HepG2 (cell line): ENCODE results near the gene MACROD2. TPM values are rescaled to one million over a fixed set of nuclear protein-coding genes. Genes with fewer than 3 reads are reported as not detected.

ENCODE experiments used
- ATAC-seq: fragments of 200-7000 bp; cut with Tn5 transposase; 3 replicates; pipeline ENCODE4 v1.9.1; 2020; ENCODE audit warnings: mild to moderate bottlenecking, moderate library complexity
- BruUV-seq: library from RNA; stranded (reverse); fragments of 400-500 nt; replicated peaks from 2 replicates; lab custom pipeline; 2021; lab: Mats Ljungman, UMichigan
- CTCF ChIA-PET: fragments of 300-600 bp; formaldehyde crosslinking; extraction: SDS; loops from one replicate; lab custom pipeline; 2021; ENCODE audit warnings: low total read pairs, inconsistent platforms, low intra/inter-chr PET ratio; lab: Yijun Ruan, JAX
- POLR2A ChIA-PET: fragments of 350-600 bp; sonication (Branson Sonifier 250); formaldehyde crosslinking; loops from one replicate; lab custom pipeline; 2020; ENCODE audit warnings: antibody characterized with exemption, inconsistent platforms; lab: Yijun Ruan, JAX
- DNase-seq: peaks from one replicate; pipeline ENCODE4 v3.0.0-alpha.2; 2015; ENCODE audit warnings: low spot score
- FAIRE-seq: peaks from 3 replicates; lab custom pipeline; 2011; peaks lifted over from hg19 to GRCh38; lab: Jason Lieb, UNC
- H2AFZ ChIP-seq: one replicate; pipeline ENCODE4 v1.6.1; 2011; ENCODE audit warnings: low read length, inconsistent platforms
- H3K27ac ChIP-seq: fragments of 300-600 bp; 3 replicates; pipeline ENCODE4 v1.8.0; 2011; ENCODE audit warnings: mixed run types, mild to moderate bottlenecking, mixed read lengths, low read length, inconsistent platforms; ENCODE audit not compliant: insufficient read depth; ENCODE audit errors: extremely low read length
- H3K27me3 ChIP-seq, 2 experiments: fragments of 200-600 bp in 1 of 2; 2 replicates in 1 of 2; 3 replicates in 1 of 2; pipeline versions ENCODE4 v1.6.0 to v1.8.0; 2011; ENCODE audit warnings: low read length in 2 of 2, mild to moderate bottlenecking in 2 of 2, moderate library complexity in 2 of 2, inconsistent platforms in 1 of 2; ENCODE audit not compliant: insufficient read depth in 2 of 2, control insufficient read depth in 1 of 2
- H3K36me3 ChIP-seq, 2 experiments: fragments of 200-600 bp in 1 of 2; replicated peaks in 1 of 2; 2 replicates in 1 of 2; 3 replicates in 1 of 2; pipeline versions ENCODE4 v1.5.1 to v1.8.0; 2011; ENCODE audit warnings: low read length in 2 of 2, inconsistent platforms in 1 of 2; ENCODE audit not compliant: insufficient read depth in 2 of 2, control insufficient read depth in 1 of 2
- H3K4me1 ChIP-seq: 2 replicates; pipeline ENCODE4 v1.5.1; 2012; ENCODE audit warnings: low read length, inconsistent platforms; ENCODE audit not compliant: insufficient read depth
- H3K4me2 ChIP-seq: 2 replicates; pipeline ENCODE4 v1.6.0; 2011; ENCODE audit warnings: low read depth, low read length, inconsistent platforms
- H3K4me3 ChIP-seq, 3 experiments: fragments of 200-600 bp in 1 of 3; sonication (generic), shearing (Covaris generic) in 1 of 3; replicated peaks in 1 of 3; 2 replicates each; pipeline ENCODE4 v1.5.1; 2011 to 2016; ENCODE audit warnings: low read length in 3 of 3, inconsistent platforms in 2 of 3, low read depth in 2 of 3, mild to moderate bottlenecking in 2 of 3, control low read depth in 1 of 3, mixed read lengths in 1 of 3; ENCODE audit not compliant: insufficient read depth in 1 of 3
- H3K79me2 ChIP-seq: one replicate; pipeline ENCODE4 v1.6.1; 2011; ENCODE audit warnings: low read length, inconsistent platforms; ENCODE audit not compliant: insufficient read depth
- H3K9ac ChIP-seq: 2 replicates; pipeline ENCODE4 v1.6.0; 2011; ENCODE audit warnings: mild to moderate bottlenecking, low read depth, low read length, inconsistent platforms; ENCODE audit not compliant: insufficient read depth
- H3K9me3 ChIP-seq: 2 replicates; pipeline ENCODE4 v1.5.1; 2012; ENCODE audit warnings: mild to moderate bottlenecking, low read length
- H4K20me1 ChIP-seq: 2 replicates; pipeline ENCODE4 v1.6.0; 2011; ENCODE audit warnings: inconsistent platforms, mild to moderate bottlenecking, low read length, moderate library complexity; ENCODE audit not compliant: insufficient read depth
- CREB1 ChIP-seq, 2 experiments: fragments of 450-650 bp in 1 of 2; IDR thresholded peaks; 2 replicates each; pipeline ENCODE4 v1.6.1; 2016 to 2017; ENCODE audit warnings: control low read depth in 1 of 2, mild to moderate bottlenecking in 1 of 2, missing compliant biosample characterization in 1 of 2, missing genetic modification characterization in 1 of 2
- FOSL2 ChIP-seq: sonication (generic); formaldehyde crosslinking; IDR thresholded peaks from 2 replicates; pipeline ENCODE4 v1.4.0; 2020; ENCODE audit warnings: missing genetic modification reagents
- GMEB1 ChIP-seq: sonication (generic); formaldehyde crosslinking; IDR thresholded peaks from 2 replicates; pipeline ENCODE4 v1.5.1; 2020; ENCODE audit warnings: missing genetic modification reagents, mild to moderate bottlenecking, borderline replicate concordance
- RXRA ChIP-seq: sonication (generic); formaldehyde crosslinking; IDR thresholded peaks from 2 replicates; pipeline ENCODE4 v1.5.1; 2020; ENCODE audit warnings: missing genetic modification reagents
- RXRB ChIP-seq: IDR thresholded peaks from 2 replicates; pipeline ENCODE4 v1.6.1; 2016; ENCODE audit warnings: borderline replicate concordance, missing genetic modification reagents, missing compliant biosample characterization
- ZNF276 ChIP-seq: sonication (generic); formaldehyde crosslinking; IDR thresholded peaks from 2 replicates; pipeline ENCODE4 v1.4.0; 2020; ENCODE audit warnings: mild to moderate bottlenecking, low read depth, missing genetic modification reagents
- ZNF547 ChIP-seq: sonication (generic); formaldehyde crosslinking; IDR thresholded peaks from 2 replicates; pipeline ENCODE4 v1.5.1; 2020; ENCODE audit warnings: mild to moderate bottlenecking, missing genetic modification reagents
- ZNF790 ChIP-seq: sonication (generic); formaldehyde crosslinking; IDR thresholded peaks from 2 replicates; pipeline ENCODE4 v1.8.0; 2022; ENCODE audit warnings: missing genetic modification reagents, mild to moderate bottlenecking, borderline replicate concordance
- WGBS: methylation state at CpG from one replicate; pipeline ENCODE4 v1.1.6; 2017; ENCODE audit warnings: low lambda C conversion rate; 5-methylcytosine and 5-hydroxymethylcytosine counted together
- in situ Hi-C: cut with HindIII; loops from 2 replicates; pipeline ENCODE4 v1.10.0; 2017; ENCODE audit warnings: low pct_unique_long_range_greater_than_20kb; ENCODE audit not compliant: extremely low pct_ligation_motif_present
- intact Hi-C: fragments of 100-400 bp; cut with micrococcal nuclease; formaldehyde crosslinking; loops from one replicate; pipeline ENCODE4 v1.10.0; 2022; ENCODE audit not compliant: unreplicated experiment
- polyA plus RNA-seq, 8 experiments: library from polyadenylated mRNA; depleted of rRNA in 3 of 8; stranded (reverse) in 7 of 8; unstranded in 1 of 8; fragments of >200 nt; fragmentation: Illumina TruSeq in 4 of 8; extraction: Trizol in 4 of 8; gene quantifications; 2 replicates each; pipeline versions ENCODE4 v1.2.1 to v1.2.3, GENCODE V29; 2011 to 2016; ENCODE audit warnings: low read depth in 4 of 8, missing spikeins in 1 of 8, mixed read lengths in 1 of 8; ENCODE audit not compliant: insufficient read depth in 1 of 8
- total RNA-seq, 5 experiments: library from RNA; depleted of rRNA; stranded (reverse); fragments of >200 nt; fragmentation: Illumina TruSeq; extraction: Trizol; gene quantifications; 2 replicates each; pipeline ENCODE4 v1.2.3, GENCODE V29; 2016; ENCODE audit warnings: low read depth in 1 of 5

MACROD2 gene
- total and polyA plus RNA-seq, 2 of the 13 experiments (the other 11 are each of a cell fraction or from before 2014, with no cell fraction given): 0.13 to 0.51 TPM

- ATAC-seq (peak; percentile 64), DNase-seq (peak; percentile 16), FAIRE-seq (no peak)
- Histone ChIP-seq H4K20me1 (no peaks in the 10 kb centered on the region), H3K79me2 (no peaks in the 10 kb centered on the region), H3K36me3 (no peaks in the 10 kb centered on the region), H3K4me1 (no peaks in the 10 kb centered on the region), H3K9ac (no peak overlapping the region), H3K27ac (no peak overlapping the region), H3K9me3 (no peaks in the 10 kb centered on the region), H3K27me3 (no peaks in the 10 kb centered on the region), H3K4me2 (no peak overlapping the region), H2AFZ (no peak overlapping the region), H3K4me3 (no peak overlapping the region)
- in situ Hi-C loops: no loop called here
- TF ChIP-seq FOSL2 (0 out of 2 replicates have a peak, but pooled peaks have one; percentile 9), ZNF547 (CRISPR knock-in tag) (no peak)
- ChIA-PET POLR2A (no interaction called here), CTCF (no interaction called here)
- BruUV-seq: no TSS peak
- intact Hi-C loops: no loop called here
- 5% methylated on average over 4 of the region's 4 CpGs for WGBS
Measured at GRCh38 chr20:14860410-14860814, 865.1 kb downstream of the MACROD2 start.

DNA sequence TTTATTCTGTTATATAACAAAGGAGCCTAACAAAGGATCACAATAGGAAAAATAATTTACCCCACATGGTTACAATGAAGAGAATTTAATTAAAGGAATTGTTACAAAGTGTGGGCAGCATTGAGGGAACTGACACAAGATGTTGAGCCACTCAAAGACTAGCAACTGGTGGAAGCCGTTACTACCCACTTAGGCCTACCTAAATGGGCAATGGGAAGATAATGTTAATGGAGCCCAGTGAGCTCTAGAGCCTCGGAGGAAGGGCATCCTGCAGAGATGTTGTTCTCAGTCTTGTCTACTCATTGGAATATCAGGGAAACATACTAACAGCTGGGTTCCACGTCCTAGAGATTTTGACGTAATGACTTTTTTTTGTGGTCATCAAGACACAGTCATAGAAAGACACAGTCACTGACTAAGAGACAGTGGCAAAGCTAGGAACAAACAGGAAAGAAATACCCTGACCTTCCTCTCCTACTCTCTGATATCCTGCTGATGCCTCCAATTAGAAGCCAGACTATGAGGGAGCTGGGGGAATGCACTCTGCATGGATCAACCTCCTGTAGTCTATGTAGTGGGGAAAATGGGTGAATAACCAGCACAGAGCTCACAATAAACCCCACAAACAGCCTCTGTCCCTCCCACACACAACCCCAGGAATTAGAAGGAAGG is 865.8 kb downstream of the MACROD2 start:
- H3K27ac ChIP-seq: no peak overlapping the region
- H3K9me3 ChIP-seq: no peaks in the 10 kb centered on the region
- ATAC-seq (peak; percentile 50), FAIRE-seq (no peak), DNase-seq (no peak)
- no peaks in the 10 kb centered on the region for H3K79me2 ChIP-seq
- no peak overlapping the region for H3K4me3 ChIP-seq
- intact Hi-C loops (no loop called here), in situ Hi-C loops (no loop called here)
- TF ChIP-seq CREB1 (IDR thresholded peaks at IDR 0.05) (0 out of 2 replicates have a peak, but pooled peaks have one; percentile 6), CREB1 (CRISPR knock-in tag; IDR thresholded peaks at IDR 0.05) (no peak), ZNF547 (CRISPR knock-in tag) (no peak), ZNF276 (CRISPR knock-in tag) (no peak), GMEB1 (CRISPR knock-in tag) (no peak), RXRA (no peak), ZNF790 (CRISPR knock-in tag) (peak; percentile 89; the same call in 1 of the 2 replicates), RXRB (CRISPR knock-in tag) (no peak)
- BruUV-seq: no TSS peak
- no peak overlapping the region for H3K9ac ChIP-seq
- no peaks in the 10 kb centered on the region for H3K36me3 ChIP-seq
- no peak overlapping the region for H2AFZ ChIP-seq
- ChIA-PET CTCF (no interaction called here), POLR2A (no interaction called here)
- H3K27me3 ChIP-seq: no peaks in the 10 kb centered on the region
- WGBS: 58% methylated on average over 4 of the region's 4 CpGs
- H3K4me1 ChIP-seq: peaks cover 6% of the 10 kb centered on the region
- no peaks in the 10 kb centered on the region for H4K20me1 ChIP-seq
- H3K4me2 ChIP-seq: no peak overlapping the region
